ENCODE measurements around the gene AUTS2.

AUTS2 gene

GRCh38 chr7:69790977-69791724 lies 192.9 kb downstream of the AUTS2 start:
- DNase-seq (ENCODE audit: low spot score), result no peak

GRCh38 chr7:69791739-69792138 lies 193.5 kb downstream of the AUTS2 start:
- DNase-seq (ENCODE audit: low spot score), result no peak

- no peak for DNase-seq (ENCODE audit: low spot score)
Measured at GRCh38 chr7:69795932-69796331, 197.7 kb downstream of the AUTS2 start.

GRCh38 chr7:69796416-69796815 lies 198.1 kb downstream of the AUTS2 start:
- DNase-seq (ENCODE audit: low spot score), result no peak

GRCh38 chr7:69799048-69799697 lies 200.9 kb downstream of the AUTS2 start:
- no peak for DNase-seq (ENCODE audit: low spot score)

GRCh38 chr7:69799990-69800389 lies 201.7 kb downstream of the AUTS2 start:
- DNase-seq (ENCODE audit: low spot score), result no peak

GRCh38 chr7:69800495-69800894 lies 202.2 kb downstream of the AUTS2 start:
- peak; percentile 41 for DNase-seq (ENCODE audit: low spot score)

- DNase-seq (ENCODE audit: low spot score), result no peak
Measured at GRCh38 chr7:69801729-69802682, 203.7 kb downstream of the AUTS2 start.

- DNase-seq (ENCODE audit: low spot score), result no peak
Measured at GRCh38 chr7:69803699-69804516, 205.6 kb downstream of the AUTS2 start.

- DNase-seq (ENCODE audit: low spot score), result no peak
Measured at GRCh38 chr7:69804962-69805361, 206.7 kb downstream of the AUTS2 start.

GRCh38 chr7:69808391-69808790 lies 210.1 kb downstream of the AUTS2 start:
- no peak for DNase-seq (ENCODE audit: low spot score)

GRCh38 chr7:69811476-69812308 lies 213.4 kb downstream of the AUTS2 start:
- DNase-seq (ENCODE audit: low spot score), result no peak

GRCh38 chr7:69812756-69813155 lies 214.5 kb downstream of the AUTS2 start:
- DNase-seq (ENCODE audit: low spot score), result no peak

- DNase-seq (ENCODE audit: low spot score), result no peak
Measured at GRCh38 chr7:69813637-69814240, 215.5 kb downstream of the AUTS2 start.

- no peak for DNase-seq (ENCODE audit: low spot score)
Measured at GRCh38 chr7:69814421-69814962, 216.2 kb downstream of the AUTS2 start.

- DNase-seq (ENCODE audit: low spot score), result no peak
Measured at GRCh38 chr7:69816501-69816900, 218.2 kb downstream of the AUTS2 start.

- no peak for DNase-seq (ENCODE audit: low spot score)
Measured at GRCh38 chr7:69817121-69817520, 218.8 kb downstream of the AUTS2 start.

GRCh38 chr7:69817841-69818635 lies 219.8 kb downstream of the AUTS2 start:
- no peak for DNase-seq (ENCODE audit: low spot score)

GRCh38 chr7:69818636-69819332 lies 220.5 kb downstream of the AUTS2 start:
- DNase-seq (ENCODE audit: low spot score), result no peak

Data from kidney capillary endothelial cell (primary cell).